Transverse colon (tissue), 3 donors: ENCODE data around the gene CFAP92.

Experiments used
- CTCF ChIP-seq, 5 experiments: fragments of 200-600 bp in 3 of 5; fragments of 450-650 bp in 2 of 5; sonication (generic) in 3 of 5; IDR thresholded peaks; 1 replicate in 2 of 5; 2 replicates in 3 of 5; pipeline ENCODE4 v1.5.1; 2016 to 2017; ENCODE audit warnings: antibody characterized with exemption in 5 of 5, inconsistent platforms in 3 of 5, mild to moderate bottlenecking in 2 of 5, moderate library complexity in 1 of 5
- POLR2A ChIP-seq: fragments of 450-650 bp; IDR thresholded peaks from one replicate; pipeline ENCODE4 v1.6.1; 2016; ENCODE audit warnings: antibody characterized with exemption, mild to moderate bottlenecking, moderate library complexity

- TF ChIP-seq CTCF (IDR thresholded peaks at IDR 0.05) (no peak), POLR2A (no peak)
Measured at GRCh38 chr3:128936341-128936740, 57.5 kb downstream of the CFAP92 start.
